HepG2 (cell line): Measurements from ENCODE around the gene HINFP. TPM values are rescaled to one million over a fixed set of nuclear protein-coding genes. Genes with fewer than 3 reads are reported as not detected.

ENCODE experiments used
- ATAD3A ChIP-seq: sonication (generic); formaldehyde crosslinking; IDR thresholded peaks from 2 replicates; pipeline ENCODE4 v1.4.0; 2020; ENCODE audit warnings: missing genetic modification reagents
- ELF3 ChIP-seq: IDR thresholded peaks from 2 replicates; pipeline ENCODE4 v1.6.1; 2016; ENCODE audit warnings: missing genetic modification reagents, missing compliant biosample characterization
- GATAD1 ChIP-seq: IDR thresholded peaks from 2 replicates; pipeline ENCODE4 v1.6.1; 2016; ENCODE audit warnings: missing genetic modification reagents, missing compliant biosample characterization
- MEIS2 ChIP-seq: sonication (generic); formaldehyde crosslinking; IDR thresholded peaks from 2 replicates; pipeline ENCODE4 v1.9.0; 2021; ENCODE audit warnings: mild to moderate bottlenecking, missing genetic modification reagents
- MTF2 ChIP-seq: sonication (generic); formaldehyde crosslinking; IDR thresholded peaks from 2 replicates; pipeline ENCODE4 v1.5.0; 2020; ENCODE audit warnings: missing genetic modification reagents, borderline replicate concordance
- NPAS2 ChIP-seq: sonication (generic); formaldehyde crosslinking; IDR thresholded peaks from 2 replicates; pipeline ENCODE4 v1.8.0; 2022; ENCODE audit warnings: mild to moderate bottlenecking, missing genetic modification reagents, borderline replicate concordance
- POLR2A ChIP-seq, 2 experiments: IDR thresholded peaks; 2 replicates each; pipeline ENCODE4 v1.6.1; 2011; ENCODE audit warnings: low read depth in 2 of 2, low read length in 2 of 2, mild to moderate bottlenecking in 1 of 2, moderate library complexity in 1 of 2; ENCODE audit not compliant: insufficient read depth in 1 of 2
- RAD21 ChIP-seq: fragments of 450-650 bp; formaldehyde crosslinking; IDR thresholded peaks from 2 replicates; pipeline ENCODE4 v1.5.0; 2020; ENCODE audit warnings: mild to moderate bottlenecking
- SALL2 ChIP-seq: sonication (generic); formaldehyde crosslinking; IDR thresholded peaks from 2 replicates; pipeline ENCODE4 v1.8.1; 2023; ENCODE audit warnings: mild to moderate bottlenecking, missing genetic modification reagents, inconsistent platforms
- SMAD1 ChIP-seq: sonication (generic); formaldehyde crosslinking; IDR thresholded peaks from 2 replicates; pipeline ENCODE4 v1.4.0; 2020; ENCODE audit warnings: missing genetic modification reagents, low read depth, mild to moderate bottlenecking, borderline replicate concordance
- TFE3 ChIP-seq: IDR thresholded peaks from 2 replicates; pipeline ENCODE4 v1.6.1; 2016
- ZNF138 ChIP-seq: sonication (generic); formaldehyde crosslinking; IDR thresholded peaks from 2 replicates; pipeline ENCODE4 v1.5.0; 2020; ENCODE audit warnings: mild to moderate bottlenecking, low read depth, missing genetic modification reagents
- ZNF441 ChIP-seq: sonication (generic); formaldehyde crosslinking; IDR thresholded peaks from 2 replicates; pipeline ENCODE4 v1.7.0; 2021; ENCODE audit warnings: missing genetic modification reagents, borderline replicate concordance
- ZNF513 ChIP-seq: sonication (generic); formaldehyde crosslinking; conservative IDR thresholded peaks from 2 replicates; pipeline ENCODE4 v1.5.0; 2020; ENCODE audit warnings: missing genetic modification reagents
- ZNF547 ChIP-seq: sonication (generic); formaldehyde crosslinking; IDR thresholded peaks from 2 replicates; pipeline ENCODE4 v1.5.1; 2020; ENCODE audit warnings: mild to moderate bottlenecking, missing genetic modification reagents
- ZNF607 ChIP-seq: sonication (generic); formaldehyde crosslinking; IDR thresholded peaks from 2 replicates; pipeline ENCODE4 v1.5.1; 2020; ENCODE audit warnings: missing genetic modification reagents, mild to moderate bottlenecking, borderline replicate concordance
- ZNF883 ChIP-seq: sonication (generic); formaldehyde crosslinking; IDR thresholded peaks from 2 replicates; pipeline ENCODE4 v1.5.1; 2020; ENCODE audit warnings: mild to moderate bottlenecking, missing genetic modification reagents; ENCODE audit errors: not compliant biosample characterization
- polyA plus RNA-seq, 8 experiments: library from polyadenylated mRNA; depleted of rRNA in 3 of 8; stranded (reverse) in 7 of 8; unstranded in 1 of 8; fragments of >200 nt; fragmentation: Illumina TruSeq in 4 of 8; extraction: Trizol in 4 of 8; gene quantifications; 2 replicates each; pipeline versions ENCODE4 v1.2.1 to v1.2.3, GENCODE V29; 2011 to 2016; ENCODE audit warnings: low read depth in 4 of 8, missing spikeins in 1 of 8, mixed read lengths in 1 of 8; ENCODE audit not compliant: insufficient read depth in 1 of 8
- total RNA-seq, 5 experiments: library from RNA; depleted of rRNA; stranded (reverse); fragments of >200 nt; fragmentation: Illumina TruSeq; extraction: Trizol; gene quantifications; 2 replicates each; pipeline ENCODE4 v1.2.3, GENCODE V29; 2016; ENCODE audit warnings: low read depth in 1 of 5
- TF ChIP-seq, protein P1 (sequence below), 2 experiments: sonication (generic) in 1 of 2; formaldehyde crosslinking in 1 of 2; IDR thresholded peaks; 2 replicates each; pipeline versions ENCODE4 v1.5.1 to v1.6.1; 2011 to 2020; ENCODE audit warnings: borderline replicate concordance in 1 of 2, low read depth in 1 of 2, low read length in 1 of 2, mild to moderate bottlenecking in 1 of 2, missing genetic modification reagents in 1 of 2, moderate library complexity in 1 of 2
- TF ChIP-seq, protein P2 (sequence below): sonication (generic); formaldehyde crosslinking; IDR thresholded peaks from 2 replicates; pipeline ENCODE4 v1.8.0; 2022; ENCODE audit warnings: missing genetic modification reagents, mild to moderate bottlenecking, inconsistent platforms, borderline replicate concordance

HINFP gene
- total and polyA plus RNA-seq, 2 of the 13 experiments (the other 11 are each of a cell fraction or from before 2014, with no cell fraction given) = 15.1 to 21.4 TPM

GRCh38 chr11:119121008-119121810 is at the start of gene HINFP (continued):
- TF ChIP-seq, protein P1, sequence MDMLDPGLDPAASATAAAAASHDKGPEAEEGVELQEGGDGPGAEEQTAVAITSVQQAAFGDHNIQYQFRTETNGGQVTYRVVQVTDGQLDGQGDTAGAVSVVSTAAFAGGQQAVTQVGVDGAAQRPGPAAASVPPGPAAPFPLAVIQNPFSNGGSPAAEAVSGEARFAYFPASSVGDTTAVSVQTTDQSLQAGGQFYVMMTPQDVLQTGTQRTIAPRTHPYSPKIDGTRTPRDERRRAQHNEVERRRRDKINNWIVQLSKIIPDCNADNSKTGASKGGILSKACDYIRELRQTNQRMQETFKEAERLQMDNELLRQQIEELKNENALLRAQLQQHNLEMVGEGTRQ (IDR thresholded peaks at IDR 0.05; ENCODE audit: low read depth, low read length) = peak; percentile 94
- TF ChIP-seq, protein P1 (CRISPR knock-in tag; IDR thresholded peaks at IDR 0.05; ENCODE audit: borderline replicate concordance) = peak; percentile 96; the same call in 1 of the 2 replicates
- TF ChIP-seq ZNF513 (CRISPR knock-in tag) = no peak
- TF ChIP-seq RAD21 (CRISPR knock-in tag) = 0 out of 2 replicates have a peak, but pooled peaks have one; percentile 20
- TF ChIP-seq ELF3 (CRISPR knock-in tag) = 0 out of 2 replicates have a peak, but pooled peaks have one; percentile 14
- peak; percentile 65 to 84 for TF ChIP-seq POLR2A (IDR thresholded peaks at IDR 0.05; ENCODE audit: insufficient read depth in 1 of 2, low read depth in 2 of 2, low read length in 2 of 2)
- TF ChIP-seq ZNF607 (CRISPR knock-in tag) = peak; percentile 90; the same call in 1 of the 2 replicates
- peak; percentile 84 for TF ChIP-seq GATAD1 (CRISPR knock-in tag)
- TF ChIP-seq, protein P2, sequence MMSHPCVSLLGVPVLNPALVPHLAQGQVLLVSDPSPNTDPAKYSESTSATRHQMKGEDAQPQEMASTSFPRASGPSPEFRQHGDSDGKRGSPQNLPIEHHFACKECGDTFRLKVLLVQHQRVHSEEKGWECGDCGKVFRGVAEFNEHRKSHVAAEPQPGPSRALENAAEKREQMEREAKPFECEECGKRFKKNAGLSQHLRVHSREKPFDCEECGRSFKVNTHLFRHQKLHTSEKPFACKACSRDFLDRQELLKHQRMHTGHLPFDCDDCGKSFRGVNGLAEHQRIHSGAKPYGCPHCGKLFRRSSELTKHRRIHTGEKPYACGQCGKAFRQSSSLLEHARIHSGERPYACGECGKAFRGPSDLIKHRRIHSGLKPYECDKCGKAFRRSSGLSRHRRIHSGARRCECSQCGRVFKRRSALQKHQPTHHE (CRISPR knock-in tag) = 0 out of 2 replicates have a peak, but pooled peaks have one; percentile 29
- 0 out of 2 replicates have a peak, but pooled peaks have one; percentile 55 for TF ChIP-seq ATAD3A (CRISPR knock-in tag)
- TF ChIP-seq ZNF138 (CRISPR knock-in tag) = 0 out of 2 replicates have a peak, but pooled peaks have one; percentile 52
- TF ChIP-seq TFE3 = peak; percentile 92
- TF ChIP-seq NPAS2 (CRISPR knock-in tag) = no peak
- TF ChIP-seq MEIS2 (CRISPR knock-in tag) = peak; percentile 50; the same call in 1 of the 2 replicates
- peak; percentile 66; the same call in 1 of the 2 replicates for TF ChIP-seq SALL2 (CRISPR knock-in tag)
- TF ChIP-seq ZNF883 (CRISPR knock-in tag) = peak; percentile 36
- no peak; the same call in 1 of the 2 replicates for TF ChIP-seq MTF2
- TF ChIP-seq ZNF547 (CRISPR knock-in tag) = peak; percentile 59; the same call in 1 of the 2 replicates
- TF ChIP-seq SMAD1 = no peak
- peak; percentile 92 for TF ChIP-seq ZNF441 (CRISPR knock-in tag)
